Stimulated activated CD8-positive, alpha-beta memory T cell treated with anti-CD3 and anti-CD28 coated beads, Interleukin-12 subunit alpha, Interleukin-12 subunit beta, amount 100 ng/mL, for 24 hours (primary cell): ENCODE measurements around the gene PTTG1.

Experiments used
- DNase-seq: peaks from one replicate; pipeline ENCODE4 v3.0.0-alpha.2; 2020; ENCODE audit errors: extremely low read depth

PTTG1 gene

GRCh38 chr5:160421625-160422258, at the start of gene PTTG1:
PTTG1 (plus strand) TSS chr5:160421855; CDS start chr5:160422313, 458 bp downstream.
- peak; percentile 81 for DNase-seq

GRCh38 chr5:160375166-160375565, 46.5 kb upstream of the PTTG1 start:
- no peak for DNase-seq

- DNase-seq = no peak
Measured at GRCh38 chr5:160375701-160376100, 46.0 kb upstream of the PTTG1 start.

GRCh38 chr5:160376416-160376815, 45.2 kb upstream of the PTTG1 start:
- DNase-seq = no peak

GRCh38 chr5:160377651-160378050, 44.0 kb upstream of the PTTG1 start:
- no peak for DNase-seq

DNA sequence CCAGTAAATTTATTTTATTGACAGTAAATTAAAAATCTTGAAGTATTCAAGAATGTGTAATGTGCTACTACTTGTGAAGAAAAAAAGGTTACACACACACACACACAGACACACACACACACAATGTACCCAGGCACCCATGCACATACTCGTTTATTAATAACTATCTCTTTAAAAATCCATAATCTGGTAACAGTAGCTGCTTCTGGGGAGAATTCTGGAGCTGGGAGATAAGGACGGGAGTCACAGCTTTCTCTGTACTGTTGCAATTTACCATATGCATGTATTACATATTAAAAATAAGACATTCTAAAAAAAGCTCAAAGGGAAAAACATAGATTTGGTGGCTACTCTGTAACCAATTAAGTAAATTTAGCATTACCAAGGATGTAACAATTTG, 43.3 kb upstream of the PTTG1 start:
- no peak for DNase-seq

GRCh38 chr5:160379511-160379910, 42.1 kb upstream of the PTTG1 start:
- DNase-seq = no peak

DNA sequence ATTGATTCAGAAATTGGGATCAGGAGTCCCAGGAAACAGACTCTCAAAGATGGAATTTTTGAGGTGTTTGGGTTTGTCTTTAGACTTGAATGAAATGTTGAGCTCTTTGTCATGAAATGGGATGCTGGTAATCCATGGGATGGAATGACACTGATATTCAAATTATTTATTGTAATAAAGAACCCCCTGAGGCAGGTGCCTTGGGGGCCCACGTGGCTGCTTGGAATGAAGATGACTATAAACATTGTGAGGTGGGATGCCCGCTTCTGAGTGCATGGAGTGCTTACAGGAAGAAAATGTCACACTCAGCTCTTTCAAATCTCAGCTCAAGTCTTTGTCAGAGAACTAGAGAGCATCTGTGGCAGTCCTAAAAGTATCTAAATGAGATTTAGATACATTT, 41.6 kb upstream of the PTTG1 start:
- no peak for DNase-seq

GRCh38 chr5:160382346-160382745, 39.3 kb upstream of the PTTG1 start:
- no peak for DNase-seq

GRCh38 chr5:160384681-160385080, 37.0 kb upstream of the PTTG1 start:
- no peak for DNase-seq

GRCh38 chr5:160385496-160385895, 36.2 kb upstream of the PTTG1 start:
- no peak for DNase-seq

DNA sequence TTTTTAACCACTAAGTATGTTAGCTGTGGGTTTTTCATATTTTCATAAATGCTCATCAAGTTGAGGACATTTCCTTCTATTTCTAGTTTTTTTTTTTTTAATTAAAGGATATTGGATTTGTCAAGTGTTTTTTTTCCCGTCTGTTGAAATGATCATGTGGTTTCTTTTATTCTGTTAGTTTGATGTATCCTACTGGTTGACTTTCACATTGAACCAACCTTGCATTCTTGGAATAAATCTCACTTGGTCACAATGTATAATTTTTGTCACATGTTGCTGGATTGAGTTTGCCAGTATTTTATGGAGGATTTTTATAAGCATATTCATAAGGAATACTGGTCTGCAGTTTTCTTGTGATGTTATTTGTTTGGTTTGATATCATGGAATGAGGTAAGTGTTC, 34.2 kb upstream of the PTTG1 start:
- DNase-seq = no peak

- DNase-seq = no peak
Measured at GRCh38 chr5:160390787-160391696, 30.6 kb upstream of the PTTG1 start.

- DNase-seq = no peak
Measured at GRCh38 chr5:160395111-160395510, 26.5 kb upstream of the PTTG1 start.

DNA sequence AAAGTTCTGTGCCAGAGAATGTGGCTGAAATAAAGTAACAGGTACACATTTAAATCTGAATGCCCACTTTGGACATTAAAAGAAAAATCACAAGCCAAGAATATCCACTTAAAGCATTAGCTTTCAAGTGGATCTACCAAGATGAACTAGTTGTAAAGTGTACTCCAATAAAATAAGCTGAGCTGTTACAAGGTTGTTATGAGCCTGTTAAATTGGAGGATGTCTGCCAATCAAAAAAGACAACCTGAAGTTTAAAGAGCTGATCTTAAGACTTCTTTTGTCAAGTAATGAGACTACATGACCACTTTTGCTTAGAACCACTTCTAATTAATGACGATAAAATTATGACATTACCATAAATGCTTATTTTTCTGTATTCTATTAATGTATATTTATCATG, 24.2 kb upstream of the PTTG1 start:
- DNase-seq = no peak

GRCh38 chr5:160398806-160399205, 22.8 kb upstream of the PTTG1 start:
- no peak for DNase-seq

DNA sequence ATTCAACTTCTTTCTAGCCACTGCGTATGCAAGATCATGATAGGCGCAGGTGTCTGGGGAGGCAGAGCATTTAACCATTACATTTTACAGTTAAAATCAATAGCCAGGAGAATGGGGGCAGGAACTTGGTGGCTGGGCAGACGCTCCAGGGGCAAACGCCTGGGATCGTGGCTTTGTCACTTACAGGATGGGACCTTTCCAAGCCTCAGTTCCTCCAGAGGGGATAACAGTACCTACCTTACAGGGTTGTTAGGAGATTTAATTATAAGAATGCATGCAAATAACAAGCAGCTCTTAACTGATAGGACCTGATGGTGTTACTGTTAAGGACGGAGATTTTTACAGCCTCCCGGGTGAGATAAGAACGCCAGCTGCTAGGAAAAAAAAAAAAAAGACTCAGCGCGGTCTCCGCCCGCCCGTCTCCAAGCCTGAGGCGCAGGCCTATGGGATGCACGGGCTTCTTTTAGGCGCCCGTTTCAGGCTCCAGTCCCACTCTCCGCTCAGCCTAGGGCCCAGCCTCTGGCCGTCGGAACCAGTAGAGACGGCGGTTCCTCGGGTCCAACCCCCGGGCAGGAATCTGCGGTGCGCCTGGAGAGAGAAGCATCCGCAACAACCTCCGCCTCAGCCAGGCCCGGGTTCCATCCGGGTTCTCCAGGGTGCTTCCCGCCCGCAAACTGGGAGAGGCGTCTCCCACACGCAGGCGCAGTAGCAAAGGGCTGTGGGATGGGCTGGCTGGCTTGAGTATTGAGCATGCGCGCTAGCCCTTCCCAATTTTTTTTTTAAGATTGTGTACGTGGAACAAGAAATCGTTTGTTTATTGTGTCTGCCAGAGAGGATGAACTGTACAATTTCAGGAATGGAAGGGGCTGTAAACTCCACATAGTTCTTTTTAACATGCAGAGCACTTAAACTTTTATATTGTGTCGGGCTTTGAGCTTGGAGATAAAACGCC, 22.0 kb upstream of the PTTG1 start, which contains the start of gene FAM200C:
FAM200C (minus strand) TSS at position 653 of the 952 bp plus-strand sequence. CDS start 4,564 bp downstream, outside the sequence.
- peak; percentile 39 for DNase-seq

GRCh38 chr5:160418561-160419457, 2.8 kb upstream of the PTTG1 start, which contains the start of gene SLU7:
SLU7 (minus strand) TSS chr5:160419081; CDS start chr5:160415294, 3,787 bp downstream.
- peak; percentile 85 for DNase-seq

DNA sequence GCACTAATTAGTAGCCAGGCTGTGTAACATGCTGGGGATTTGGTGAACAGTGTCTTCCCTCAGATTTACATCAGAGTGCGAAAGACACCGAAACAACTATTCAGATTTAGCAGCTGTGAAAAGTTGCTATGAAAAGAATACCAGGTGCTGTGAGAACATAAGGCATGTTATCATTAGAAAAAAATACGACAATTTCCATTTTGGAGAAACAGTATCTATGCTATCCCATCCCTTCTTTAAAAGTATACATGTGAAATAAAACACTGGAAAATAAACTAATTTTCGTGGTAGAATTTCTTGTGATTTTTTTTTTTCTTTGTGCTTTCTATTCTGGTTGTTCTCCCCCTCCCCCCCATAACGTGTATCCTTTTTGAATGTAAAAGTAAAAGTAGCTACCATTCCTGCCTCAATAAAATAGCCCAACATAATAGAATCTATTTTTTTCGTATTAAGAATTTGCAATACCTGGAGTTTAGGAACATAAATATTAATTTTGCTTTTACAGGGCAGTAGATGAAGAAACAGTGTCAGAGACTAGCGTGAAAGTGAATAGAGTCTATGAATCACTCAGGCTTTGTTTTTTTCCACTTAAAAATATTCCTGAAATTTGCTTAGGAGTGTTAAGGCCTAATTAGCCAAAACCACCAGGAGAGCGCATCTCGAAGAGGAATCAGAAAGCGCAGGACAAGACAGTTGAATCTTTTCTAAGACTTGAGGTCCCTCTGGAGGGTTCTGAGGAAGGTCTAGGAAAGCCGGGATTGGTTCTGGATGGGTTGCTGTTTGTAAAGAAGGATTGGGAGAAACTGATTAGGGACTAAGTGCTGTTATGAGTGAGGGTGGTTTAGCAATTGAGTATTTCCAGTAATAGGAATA, 2.0 kb upstream of the PTTG1 start:
- no peak for DNase-seq

- no peak for DNase-seq
Measured at GRCh38 chr5:160420331-160420610, 1.4 kb upstream of the PTTG1 start.
